MM.1S (cell line): ENCODE measurements around the gene ITPKA.

Experiments
- DNase-seq: peaks from one replicate; pipeline ENCODE4 v3.0.0-alpha.2; 2015
- H2AFZ ChIP-seq: fragments of 300-600 bp; sonication (generic); 2 replicates; pipeline ENCODE4 v1.6.0; 2016; ENCODE audit warnings: antibody characterized with exemption, low read length
- H3F3A ChIP-seq: fragments of 300-600 bp; sonication (generic); 2 replicates; pipeline ENCODE4 v1.6.1; 2016; ENCODE audit warnings: mild to moderate bottlenecking, antibody characterized with exemption, low read length, moderate library complexity, mixed read lengths; ENCODE audit not compliant: insufficient read depth
- H3K27ac ChIP-seq: fragments of 300-600 bp; sonication (generic); 2 replicates; pipeline ENCODE4 v1.5.1; 2016; ENCODE audit warnings: mild to moderate bottlenecking, low read length
- H3K27me3 ChIP-seq: fragments of 300-600 bp; sonication (generic); replicated peaks from 2 replicates; pipeline ENCODE4 v1.6.0; 2016; ENCODE audit warnings: low read length; ENCODE audit not compliant: insufficient read depth
- H3K36me3 ChIP-seq: fragments of 300-600 bp; sonication (generic); replicated peaks from 2 replicates; pipeline ENCODE4 v1.6.1; 2016; ENCODE audit warnings: mild to moderate bottlenecking, low read length, mixed read lengths; ENCODE audit not compliant: insufficient read depth
- H3K4me1 ChIP-seq: fragments of 300-600 bp; sonication (generic); 2 replicates; pipeline ENCODE4 v1.6.1; 2016; ENCODE audit warnings: low read length, mixed read lengths
- H3K4me2 ChIP-seq: fragments of 300-600 bp; sonication (generic); 2 replicates; pipeline ENCODE4 v1.6.0; 2016; ENCODE audit warnings: low read depth, low read length
- H3K4me3 ChIP-seq: fragments of 300-600 bp; sonication (generic); 2 replicates; pipeline ENCODE4 v1.5.1; 2016; ENCODE audit warnings: low read length, mixed read lengths
- H3K79me2 ChIP-seq: fragments of 300-600 bp; sonication (generic); 2 replicates; pipeline ENCODE4 v1.6.1; 2016; ENCODE audit warnings: mixed run types, low read length, mixed read lengths
- H3K9ac ChIP-seq: fragments of 300-600 bp; sonication (generic); 2 replicates; pipeline ENCODE4 v1.6.1; 2016; ENCODE audit warnings: low read length, mixed read lengths
- H3K9me2 ChIP-seq: fragments of 300-600 bp; sonication (generic); replicated peaks from 2 replicates; pipeline ENCODE4 v1.6.1; 2016; ENCODE audit warnings: mild to moderate bottlenecking, low read length, mixed read lengths; ENCODE audit not compliant: insufficient read depth
- H3K9me3 ChIP-seq: fragments of 300-600 bp; sonication (generic); replicated peaks from 2 replicates; pipeline ENCODE4 v1.6.1; 2016; ENCODE audit warnings: mild to moderate bottlenecking, low read length, mixed read lengths; ENCODE audit not compliant: insufficient read depth
- H4K20me1 ChIP-seq: fragments of 300-600 bp; sonication (generic); 2 replicates; pipeline ENCODE4 v1.6.1; 2016; ENCODE audit warnings: mild to moderate bottlenecking, low read length, moderate library complexity, mixed read lengths; ENCODE audit not compliant: insufficient read depth
- CTCF ChIP-seq: fragments of 300-600 bp; sonication (generic); IDR thresholded peaks from 2 replicates; pipeline ENCODE4 v1.5.1; 2016; ENCODE audit warnings: antibody characterized with exemption, low read length, mixed read lengths
- EZH2 ChIP-seq: fragments of 300-600 bp; sonication (generic); optimal IDR thresholded peaks from 2 replicates; pipeline ENCODE3; 2017; ENCODE audit warnings: low read depth, mild to moderate bottlenecking, antibody characterized with exemption, low read length, mixed read lengths
- EZH2phosphoT487 ChIP-seq: fragments of 300-600 bp; sonication (generic); IDR thresholded peaks from 2 replicates; pipeline ENCODE4 v1.6.1; 2018; ENCODE audit warnings: antibody characterized with exemption, low read length

Gene ITPKA

DNA sequence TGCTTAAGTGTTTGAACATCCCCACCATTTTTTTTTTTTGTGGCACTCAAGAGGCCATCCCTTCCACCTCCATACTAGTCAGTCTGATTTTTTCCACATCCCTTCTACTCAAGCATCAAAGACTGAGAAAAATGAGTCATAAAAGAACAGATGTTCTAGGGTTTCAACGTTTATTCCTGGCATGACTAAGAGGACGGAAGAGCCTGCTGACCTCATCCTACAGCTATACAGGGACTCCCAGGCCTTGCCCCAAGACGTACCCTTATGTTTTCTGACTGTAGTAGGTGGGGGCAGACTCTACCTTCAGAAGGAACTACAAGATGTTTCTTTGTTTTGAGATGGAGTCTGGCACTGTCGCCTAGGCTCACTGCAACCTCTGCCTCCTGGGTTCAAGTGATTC, 3.3 kb upstream of the ITPKA start:
- H3K9me2 ChIP-seq: no peaks in the 10 kb centered on the region
- H3K4me2 ChIP-seq: no peak overlapping the region
- no peaks in the 10 kb centered on the region for H3K79me2 ChIP-seq
- no peaks in the 10 kb centered on the region for H3K9me3 ChIP-seq
- no peaks in the 10 kb centered on the region for H3K36me3 ChIP-seq
- no peak overlapping the region for H3K9ac ChIP-seq
- no peak for DNase-seq
- no peaks in the 10 kb centered on the region for H3K27me3 ChIP-seq
- H2AFZ ChIP-seq: no peak overlapping the region
- no peak overlapping the region for H3K4me3 ChIP-seq
- H4K20me1 ChIP-seq: no peaks in the 10 kb centered on the region
- H3K4me1 ChIP-seq: peaks cover 5% of the 10 kb centered on the region; the same call in 1 of the 2 replicates
- no peak overlapping the region for H3K27ac ChIP-seq
- H3F3A ChIP-seq: peaks cover 12% of the 10 kb centered on the region; the same call in 1 of the 2 replicates
- no peak for TF ChIP-seq CTCF
- no peak for TF ChIP-seq EZH2phosphoT487
- TF ChIP-seq EZH2: no peak

GRCh38 chr15:41491889-41492288, 1.8 kb upstream of the ITPKA start:
- H3K4me1 ChIP-seq: peaks cover 5% of the 10 kb centered on the region; the same call in 1 of the 2 replicates
- H3K4me3 ChIP-seq: no peak overlapping the region
- H3K9ac ChIP-seq: no peak overlapping the region
- TF ChIP-seq CTCF: no peak
- TF ChIP-seq EZH2: no peak
- no peak for TF ChIP-seq EZH2phosphoT487
- no peak overlapping the region for H2AFZ ChIP-seq
- no peak for DNase-seq
- H3K9me3 ChIP-seq: no peaks in the 10 kb centered on the region
- H3K27me3 ChIP-seq: no peaks in the 10 kb centered on the region
- H3K4me2 ChIP-seq: no peak overlapping the region
- no peaks in the 10 kb centered on the region for H3K9me2 ChIP-seq
- no peaks in the 10 kb centered on the region for H4K20me1 ChIP-seq
- H3K36me3 ChIP-seq: no peaks in the 10 kb centered on the region
- no peak overlapping the region for H3K27ac ChIP-seq
- H3F3A ChIP-seq: peaks cover 12% of the 10 kb centered on the region; the same call in 1 of the 2 replicates
- no peaks in the 10 kb centered on the region for H3K79me2 ChIP-seq

DNA sequence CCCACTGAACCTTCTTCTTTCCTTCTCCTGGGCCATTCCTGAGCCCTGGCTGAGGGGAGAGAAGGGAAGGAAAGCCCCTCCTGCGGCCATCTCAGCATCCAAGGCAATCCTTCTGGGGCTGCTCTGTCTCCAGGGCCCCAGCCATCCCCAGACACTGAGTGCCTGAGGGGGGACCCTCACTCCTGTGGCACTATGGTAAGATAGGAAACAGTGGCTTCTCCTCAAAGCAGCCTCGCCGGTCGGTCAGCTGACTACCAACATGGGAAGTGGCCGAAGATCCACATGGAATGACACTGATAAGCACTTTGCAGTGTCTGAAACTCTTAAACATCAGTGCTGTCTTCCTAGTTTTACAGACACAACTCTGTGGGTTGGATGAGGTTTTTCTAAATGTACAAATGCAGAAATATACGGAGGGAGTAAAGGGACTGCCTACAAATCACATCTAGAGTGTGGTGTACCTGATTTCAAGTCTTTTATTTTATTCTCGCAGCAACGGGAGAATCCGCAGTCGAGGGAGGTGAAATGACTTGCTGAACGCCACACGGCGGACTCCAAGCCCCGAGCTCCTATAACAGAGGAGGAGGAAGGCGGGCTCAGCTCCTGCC, 973 bp upstream of the ITPKA start:
- no peaks in the 10 kb centered on the region for H3K36me3 ChIP-seq
- peak overlapping the region; percentile 80; the same call in 1 of the 2 replicates for H3K27ac ChIP-seq
- DNase-seq: no peak
- H3K4me2 ChIP-seq: peak overlapping the region; percentile 97
- peaks cover 12% of the 10 kb centered on the region; the same call in 1 of the 2 replicates for H3F3A ChIP-seq
- H4K20me1 ChIP-seq: no peaks in the 10 kb centered on the region
- H3K4me3 ChIP-seq: peak overlapping the region; percentile 81
- peak overlapping the region; percentile 98 for H2AFZ ChIP-seq
- no peaks in the 10 kb centered on the region for H3K9me3 ChIP-seq
- H3K9ac ChIP-seq: peak overlapping the region; percentile 78
- no peaks in the 10 kb centered on the region for H3K79me2 ChIP-seq
- no peaks in the 10 kb centered on the region for H3K9me2 ChIP-seq
- H3K4me1 ChIP-seq: peaks cover 5% of the 10 kb centered on the region; the same call in 1 of the 2 replicates
- no peaks in the 10 kb centered on the region for H3K27me3 ChIP-seq
- TF ChIP-seq EZH2 (no peak), CTCF (no peak), EZH2phosphoT487 (no peak)
